H1 (cell line): ENCODE data around the gene GAPT. TPM values are rescaled to one million over a fixed set of nuclear protein-coding genes. Genes with fewer than 3 reads are reported as not detected.

Source experiments
- BACH1 ChIP-seq: IDR thresholded peaks from 2 replicates; pipeline ENCODE4 v1.6.1; 2012; ENCODE audit warnings: low read length, improper control_type of control experiment
- CTBP2 ChIP-seq: IDR thresholded peaks from 2 replicates; pipeline ENCODE4 v1.7.0; 2011; ENCODE audit warnings: borderline replicate concordance, mild to moderate bottlenecking, moderate library complexity, mixed read lengths, low read length; ENCODE audit not compliant: insufficient read depth, insufficient read length
- GABPA ChIP-seq: IDR thresholded peaks from 2 replicates; pipeline ENCODE4 v1.6.1; 2011; ENCODE audit warnings: mild to moderate bottlenecking, low read length, moderate library complexity, borderline replicate concordance; ENCODE audit not compliant: insufficient read depth
- JUN ChIP-seq: IDR thresholded peaks from 2 replicates; pipeline ENCODE4 v1.6.1; 2011; ENCODE audit warnings: low read depth, mild to moderate bottlenecking, improper control_type of control experiment, low read length
- NANOG ChIP-seq: IDR thresholded peaks from 2 replicates; pipeline ENCODE4 v1.6.1; 2011; ENCODE audit warnings: low read length, low read depth, mild to moderate bottlenecking, inconsistent platforms; ENCODE audit not compliant: insufficient read depth, poor library complexity, severe bottlenecking
- POLR2AphosphoS5 ChIP-seq: IDR thresholded peaks from 2 replicates; pipeline ENCODE4 v1.6.1; 2011; ENCODE audit warnings: low read depth, low read length
- polyA plus RNA-seq, 7 experiments: library from polyadenylated mRNA; depleted of rRNA in 3 of 7; stranded (reverse) in 5 of 7; unstranded in 2 of 7; fragments of >200 nt in 5 of 7; fragments of 200-250 nt in 2 of 7; gene quantifications; 1 replicate in 5 of 7; 2 replicates in 1 of 7; 4 replicates in 1 of 7; pipeline versions ENCODE4 v1.2.1 to v1.2.3, GENCODE V29; 2011 to 2013; ENCODE audit warnings: missing spikeins in 2 of 7, mixed read lengths in 2 of 7
- total RNA-seq: library from RNA; stranded (reverse); fragmentation: NEBNext Ultra II Directional; extraction: Animal tissue kit (Norgen Biotek cat#: 25700); gene quantifications from 2 replicates; pipeline ENCODE4 v1.2.1, GENCODE V29; 2021

Gene GAPT
- total and polyA plus RNA-seq, 2 of the 8 experiments (the other 6 are each of a cell fraction or from before 2014, with no cell fraction given) = not detected

- TF ChIP-seq NANOG = no peak
- TF ChIP-seq GABPA = no peak
- TF ChIP-seq POLR2AphosphoS5 = no peak
- no peak for TF ChIP-seq BACH1
- TF ChIP-seq CTBP2 = no peak
- no peak for TF ChIP-seq JUN
These were observed 53.0 kb downstream of the GAPT start (continued) for GRCh38 chr5:58544195-58544594.
